ENCODE data around the gene NR2C1. TPM values are rescaled to one million over a fixed set of nuclear protein-coding genes. Genes with fewer than 3 reads are reported as not detected.
"Not testable (repeated sequence)": the region's sequence is repeated elsewhere in the genome, so short reads cannot be mapped to it uniquely, and the experiment has no call there.

Gene NR2C1
- polyA plus RNA-seq, 2 donors, result 10.1 to 28.7 TPM

DNA sequence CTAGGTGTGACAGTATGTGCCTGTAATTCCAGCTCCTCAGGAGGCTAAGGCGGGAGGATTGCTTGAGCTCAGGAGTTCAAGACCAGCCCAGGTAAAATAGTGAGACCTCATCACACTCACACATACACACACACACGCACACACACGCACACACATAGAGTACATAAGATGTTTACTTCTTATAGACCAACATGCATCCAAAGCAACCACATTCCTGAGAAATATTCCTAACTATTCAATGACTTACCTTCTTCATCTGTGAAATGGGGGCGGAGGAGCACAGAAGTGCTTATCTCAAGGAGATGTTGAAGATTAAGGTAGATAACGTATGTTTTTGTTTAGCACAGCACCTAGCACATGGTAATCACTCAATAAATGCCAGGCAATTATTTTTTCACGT, 76.4 kb downstream of the NR2C1 start:
- 94 to 95% methylated on average over 6 of the region's 6 CpGs for WGBS, 2 donors
- Histone ChIP-seq H3K4me3 (ENCODE audit: low read depth in 1 of 2, low read length in 2 of 2) (no peak overlapping the region), H3K9me3 (ENCODE audit: control insufficient read depth in 2 of 2, insufficient read depth in 1 of 2, low read depth in 1 of 2, low read length in 1 of 2) (no peaks in the 10 kb centered on the region), H3K36me3 (ENCODE audit: control insufficient read depth in 2 of 2, insufficient read depth in 2 of 2, low read length in 1 of 2) (peaks cover 0 to 8% of the 10 kb centered on the region in 2 donors), H3K4me1 (ENCODE audit: control insufficient read depth in 2 of 2, insufficient read depth in 2 of 2, low read length in 1 of 2) (no peaks in the 10 kb centered on the region), H3K27me3 (ENCODE audit: control insufficient read depth in 1 of 2, insufficient read depth in 2 of 2, low read length in 2 of 2) (no peaks in the 10 kb centered on the region), H3K27ac (ENCODE audit: low read depth in 2 of 2, low read length in 1 of 2) (no peak overlapping the region)

DNA sequence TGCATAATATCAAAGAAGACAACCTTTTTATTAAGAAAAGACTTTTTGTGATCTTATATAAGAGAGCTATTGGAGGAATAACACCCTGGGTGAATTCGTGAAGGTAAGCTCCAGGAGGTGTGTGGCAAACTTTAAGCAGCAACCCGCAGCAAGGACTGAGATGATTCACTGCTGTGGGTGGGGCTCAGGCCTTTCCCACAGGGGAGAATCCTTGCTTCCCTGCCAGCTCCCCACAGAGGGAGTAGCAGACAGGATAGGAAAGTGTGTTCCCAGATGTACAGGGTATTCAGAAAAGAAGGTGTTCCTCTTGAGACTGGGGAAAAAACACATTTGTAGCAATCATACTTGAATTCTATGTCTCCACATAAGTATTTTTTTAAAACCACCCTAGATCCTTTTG, 79.1 kb downstream of the NR2C1 start:
- Histone ChIP-seq H3K27ac (ENCODE audit: low read depth in 2 of 2, low read length in 1 of 2) (no peak overlapping the region), H3K9me3 (ENCODE audit: control insufficient read depth in 2 of 2, insufficient read depth in 1 of 2, low read depth in 1 of 2, low read length in 1 of 2) (no peaks in the 10 kb centered on the region), H3K4me3 (ENCODE audit: low read depth in 1 of 2, low read length in 2 of 2) (no peak overlapping the region), H3K27me3 (ENCODE audit: control insufficient read depth in 1 of 2, insufficient read depth in 2 of 2, low read length in 2 of 2) (no peaks in the 10 kb centered on the region), H3K36me3 (ENCODE audit: control insufficient read depth in 2 of 2, insufficient read depth in 2 of 2, low read length in 1 of 2) (peaks cover 0 to 8% of the 10 kb centered on the region in 2 donors), H3K4me1 (ENCODE audit: control insufficient read depth in 2 of 2, insufficient read depth in 2 of 2, low read length in 1 of 2) (no peaks in the 10 kb centered on the region)
- WGBS, 2 donors, result 54 to 58% methylated on average over 2 of the region's 2 CpGs

DNA sequence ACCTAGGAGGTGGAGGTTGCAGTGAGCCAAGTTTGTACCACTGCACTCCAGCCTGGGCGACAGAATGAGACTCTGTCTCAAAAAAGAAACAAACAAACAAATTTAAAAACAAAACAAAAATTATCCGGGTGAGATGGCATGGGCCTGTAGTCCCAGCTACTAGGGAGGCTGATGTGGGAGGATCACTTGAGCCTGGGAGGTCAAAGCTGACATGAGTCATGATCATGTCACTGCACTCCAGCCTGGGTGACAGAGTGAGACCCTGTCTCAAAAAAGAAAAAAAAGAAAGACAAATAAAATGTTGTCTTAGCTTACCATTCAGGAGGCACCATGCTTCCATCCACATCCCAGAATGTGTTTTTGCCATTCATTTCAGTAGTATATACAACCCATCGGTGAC, 79.6 kb downstream of the NR2C1 start:
- WGBS, 2 donors, result 79 to 83% methylated on average over 3 of the region's 3 CpGs
- not testable (repeated sequence) for H3K9me3 ChIP-seq (ENCODE audit: control insufficient read depth in 2 of 2, insufficient read depth in 1 of 2, low read depth in 1 of 2, low read length in 1 of 2); H3K4me1 ChIP-seq (ENCODE audit: control insufficient read depth in 2 of 2, insufficient read depth in 2 of 2, low read length in 1 of 2); H3K27me3 ChIP-seq (ENCODE audit: control insufficient read depth in 1 of 2, insufficient read depth in 2 of 2, low read length in 2 of 2); H3K36me3 ChIP-seq (ENCODE audit: control insufficient read depth in 2 of 2, insufficient read depth in 2 of 2, low read length in 1 of 2); H3K27ac ChIP-seq (ENCODE audit: low read depth in 2 of 2, low read length in 1 of 2); H3K4me3 ChIP-seq (ENCODE audit: low read depth in 1 of 2, low read length in 2 of 2)

DNA sequence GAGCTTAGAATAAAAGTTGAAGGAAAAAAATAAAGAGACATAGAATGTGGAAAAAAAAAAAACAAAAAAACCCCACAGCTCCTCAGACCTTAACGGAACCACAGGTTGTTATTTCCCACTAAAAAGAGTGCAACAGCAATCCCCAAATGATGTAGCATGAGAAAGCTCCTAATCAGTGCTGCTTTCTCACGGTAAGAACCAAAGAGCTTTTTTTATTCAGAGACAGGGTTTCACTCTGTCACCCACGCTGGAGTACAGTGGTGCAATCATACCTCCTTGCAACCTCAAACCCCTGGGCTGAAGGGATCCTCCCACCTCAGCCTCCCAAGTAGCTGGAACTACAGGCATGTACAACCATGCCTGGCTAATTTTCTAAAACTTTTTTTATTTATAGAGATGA, 83.2 kb downstream of the NR2C1 start:
- Histone ChIP-seq H3K27me3 (ENCODE audit: control insufficient read depth in 1 of 2, insufficient read depth in 2 of 2, low read length in 2 of 2) (no peaks in the 10 kb centered on the region), H3K4me1 (ENCODE audit: control insufficient read depth in 2 of 2, insufficient read depth in 2 of 2, low read length in 1 of 2) (no peaks in the 10 kb centered on the region), H3K4me3 (ENCODE audit: low read depth in 1 of 2, low read length in 2 of 2) (no peak overlapping the region), H3K27ac (ENCODE audit: low read depth in 2 of 2, low read length in 1 of 2) (no peak overlapping the region), H3K36me3 (ENCODE audit: control insufficient read depth in 2 of 2, insufficient read depth in 2 of 2, low read length in 1 of 2) (peaks cover 0 to 8% of the 10 kb centered on the region in 2 donors), H3K9me3 (ENCODE audit: control insufficient read depth in 2 of 2, insufficient read depth in 1 of 2, low read depth in 1 of 2, low read length in 1 of 2) (no peaks in the 10 kb centered on the region)
- 87 to 92% methylated on average over 3 of the region's 3 CpGs for WGBS, 2 donors

DNA sequence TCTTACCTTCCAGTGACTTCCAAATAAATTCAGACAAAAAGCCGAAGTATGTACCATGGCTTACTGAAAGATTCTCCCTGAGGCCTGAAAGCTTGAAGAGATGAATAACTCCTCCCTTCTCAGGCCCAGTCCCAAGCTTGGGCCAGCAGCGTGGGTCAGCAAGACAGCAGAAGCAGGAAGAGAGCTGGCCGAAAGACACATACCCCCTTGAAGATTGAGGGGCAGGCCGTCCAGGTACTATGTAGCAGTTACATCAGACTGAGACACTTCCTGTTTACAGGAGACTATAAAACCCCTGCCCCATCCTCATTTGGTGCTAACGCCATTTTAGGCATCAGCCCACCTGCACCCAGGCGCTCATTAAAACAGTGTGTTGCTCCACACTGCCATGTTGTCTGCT, 84.9 kb downstream of the NR2C1 start:
- H3K27ac ChIP-seq (ENCODE audit: low read depth in 2 of 2, low read length in 1 of 2), result no peak overlapping the region
- no peak overlapping the region for H3K4me3 ChIP-seq (ENCODE audit: low read depth in 1 of 2, low read length in 2 of 2)
- H3K4me1 ChIP-seq (ENCODE audit: control insufficient read depth in 2 of 2, insufficient read depth in 2 of 2, low read length in 1 of 2), result no peaks in the 10 kb centered on the region
- H3K27me3 ChIP-seq (ENCODE audit: control insufficient read depth in 1 of 2, insufficient read depth in 2 of 2, low read length in 2 of 2), result no peaks in the 10 kb centered on the region
- 74 to 82% methylated on average over 6 of the region's 6 CpGs for WGBS, 2 donors
- H3K36me3 ChIP-seq (ENCODE audit: control insufficient read depth in 2 of 2, insufficient read depth in 2 of 2, low read length in 1 of 2), result peaks cover 2 to 8% of the 10 kb centered on the region in 2 donors
- H3K9me3 ChIP-seq (ENCODE audit: control insufficient read depth in 2 of 2, insufficient read depth in 1 of 2, low read depth in 1 of 2, low read length in 1 of 2), result no peaks in the 10 kb centered on the region

DNA sequence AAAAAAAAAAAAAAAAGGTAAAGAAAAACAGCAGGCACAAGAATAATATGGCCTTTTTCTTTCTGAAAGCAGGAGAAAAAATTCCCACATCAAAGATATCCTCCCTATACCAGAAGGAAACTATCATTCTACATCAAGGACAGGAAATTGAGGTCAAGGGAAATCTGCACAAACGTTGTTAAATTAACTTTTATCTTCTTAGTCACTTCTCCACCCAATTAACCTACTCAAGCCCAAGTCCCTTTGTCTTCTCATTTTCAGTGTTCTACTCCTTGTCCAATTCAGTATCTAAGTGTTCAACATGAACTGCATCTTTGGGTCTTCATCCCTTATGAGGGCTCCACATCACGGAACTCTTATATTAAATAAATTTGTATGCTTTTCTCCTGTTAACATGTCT, 85.6 kb downstream of the NR2C1 start:
- Histone ChIP-seq H3K36me3 (ENCODE audit: control insufficient read depth in 2 of 2, insufficient read depth in 2 of 2, low read length in 1 of 2) (peaks cover 4 to 6% of the 10 kb centered on the region in 2 donors), H3K4me1 (ENCODE audit: control insufficient read depth in 2 of 2, insufficient read depth in 2 of 2, low read length in 1 of 2) (no peaks in the 10 kb centered on the region), H3K27ac (ENCODE audit: low read depth in 2 of 2, low read length in 1 of 2) (no peak overlapping the region), H3K9me3 (ENCODE audit: control insufficient read depth in 2 of 2, insufficient read depth in 1 of 2, low read depth in 1 of 2, low read length in 1 of 2) (no peaks in the 10 kb centered on the region), H3K27me3 (ENCODE audit: control insufficient read depth in 1 of 2, insufficient read depth in 2 of 2, low read length in 2 of 2) (no peaks in the 10 kb centered on the region), H3K4me3 (ENCODE audit: low read depth in 1 of 2, low read length in 2 of 2) (no peak overlapping the region)
- WGBS, 2 donors, result 53 to 65% methylated on average over 2 of the region's 2 CpGs

DNA sequence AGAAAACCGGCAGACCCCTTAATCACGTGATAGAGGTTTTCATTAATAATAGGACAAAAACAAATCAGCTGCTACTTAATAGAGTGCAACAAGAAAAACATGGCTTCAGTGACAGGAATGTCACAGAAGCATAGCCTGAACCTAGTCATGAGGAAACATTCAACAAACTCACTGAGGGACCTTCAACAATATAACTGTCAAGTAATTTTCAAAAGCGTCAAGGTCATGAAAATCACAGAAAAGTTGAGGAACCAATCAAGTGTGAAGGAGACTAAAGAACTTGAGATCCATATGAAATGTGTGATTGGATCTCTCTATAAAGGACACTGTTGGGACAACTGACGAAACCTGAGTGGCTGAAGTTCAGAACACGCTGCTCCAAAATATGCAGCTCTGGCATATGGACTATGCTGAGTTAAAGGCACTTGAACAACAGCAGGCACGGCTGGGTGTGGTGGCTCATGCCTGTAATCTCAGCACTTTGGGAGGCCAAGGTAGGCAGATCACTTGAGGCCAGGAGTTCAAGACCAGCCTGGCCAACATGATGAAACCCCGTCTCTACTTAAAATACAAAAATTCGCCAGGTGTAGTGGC, 86.2 kb downstream of the NR2C1 start:
- no peak overlapping the region for H3K4me3 ChIP-seq (ENCODE audit: low read depth in 1 of 2, low read length in 2 of 2)
- no peaks in the 10 kb centered on the region for H3K9me3 ChIP-seq (ENCODE audit: control insufficient read depth in 2 of 2, insufficient read depth in 1 of 2, low read depth in 1 of 2, low read length in 1 of 2)
- no peaks in the 10 kb centered on the region for H3K4me1 ChIP-seq (ENCODE audit: control insufficient read depth in 2 of 2, insufficient read depth in 2 of 2, low read length in 1 of 2)
- no peak overlapping the region for H3K27ac ChIP-seq (ENCODE audit: low read depth in 2 of 2, low read length in 1 of 2)
- 90 to 92% methylated on average over 8 of the region's 8 CpGs for WGBS, 2 donors
- H3K27me3 ChIP-seq (ENCODE audit: control insufficient read depth in 1 of 2, insufficient read depth in 2 of 2, low read length in 2 of 2), result no peaks in the 10 kb centered on the region
- peaks cover 0 to 4% of the 10 kb centered on the region in 2 donors for H3K36me3 ChIP-seq (ENCODE audit: control insufficient read depth in 2 of 2, insufficient read depth in 2 of 2, low read length in 1 of 2)

DNA sequence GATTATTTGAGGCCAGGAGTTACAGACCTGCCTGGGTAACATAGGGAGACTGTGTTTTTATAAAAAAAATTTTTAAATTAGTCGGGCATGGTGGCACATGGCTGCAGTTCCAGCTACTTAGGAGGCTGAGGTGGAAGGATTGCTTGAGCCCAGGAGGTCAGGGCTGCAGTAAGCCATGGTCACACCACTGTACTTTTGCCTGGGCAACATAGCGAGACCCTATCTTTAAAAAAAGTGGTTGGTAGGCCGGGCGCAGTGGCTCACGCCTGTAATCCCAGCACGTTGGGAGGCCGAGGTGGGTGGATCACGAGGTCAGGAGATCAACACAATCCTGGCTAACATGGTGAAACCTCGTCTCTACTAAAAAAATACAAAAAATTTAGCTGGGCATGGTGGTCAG, 88.3 kb downstream of the NR2C1 start:
- not testable (repeated sequence) for H3K4me3 ChIP-seq (ENCODE audit: low read depth in 1 of 2, low read length in 2 of 2); H3K27ac ChIP-seq (ENCODE audit: low read depth in 2 of 2, low read length in 1 of 2); H3K9me3 ChIP-seq (ENCODE audit: control insufficient read depth in 2 of 2, insufficient read depth in 1 of 2, low read depth in 1 of 2, low read length in 1 of 2); H3K27me3 ChIP-seq (ENCODE audit: control insufficient read depth in 1 of 2, insufficient read depth in 2 of 2, low read length in 2 of 2); H3K4me1 ChIP-seq (ENCODE audit: control insufficient read depth in 2 of 2, insufficient read depth in 2 of 2, low read length in 1 of 2); H3K36me3 ChIP-seq (ENCODE audit: control insufficient read depth in 2 of 2, insufficient read depth in 2 of 2, low read length in 1 of 2)
- 85 to 87% methylated on average over 9 of the region's 9 CpGs for WGBS, 2 donors

DNA sequence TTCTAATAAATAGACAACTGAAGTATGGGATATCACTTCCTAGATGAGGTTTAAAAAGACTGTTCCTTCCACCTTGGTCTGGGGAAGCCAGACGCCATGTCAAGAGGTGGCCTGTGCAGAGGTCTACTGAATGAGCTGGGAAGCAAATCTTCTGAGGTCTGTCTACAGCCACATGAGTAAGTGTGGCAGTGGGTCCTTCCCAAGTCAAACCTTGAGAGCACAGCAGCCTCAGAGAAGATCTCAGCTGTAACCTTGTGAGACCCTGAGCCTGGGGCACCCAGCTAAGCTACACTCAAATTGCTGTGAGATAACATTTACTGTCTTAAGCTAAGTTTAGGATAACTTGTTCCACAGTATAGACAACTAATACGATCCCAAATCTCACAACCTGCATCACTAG, 90.1 kb downstream of the NR2C1 start:
- no peaks in the 10 kb centered on the region for H3K27me3 ChIP-seq (ENCODE audit: control insufficient read depth in 1 of 2, insufficient read depth in 2 of 2, low read length in 2 of 2)
- H3K36me3 ChIP-seq (ENCODE audit: control insufficient read depth in 2 of 2, insufficient read depth in 2 of 2, low read length in 1 of 2), result peaks cover 0 to 4% of the 10 kb centered on the region in 2 donors
- H3K27ac ChIP-seq (ENCODE audit: low read depth in 2 of 2, low read length in 1 of 2), result no peak overlapping the region
- H3K4me3 ChIP-seq (ENCODE audit: low read depth in 1 of 2, low read length in 2 of 2), result no peak overlapping the region
- no peaks in the 10 kb centered on the region for H3K9me3 ChIP-seq (ENCODE audit: control insufficient read depth in 2 of 2, insufficient read depth in 1 of 2, low read depth in 1 of 2, low read length in 1 of 2)
- H3K4me1 ChIP-seq (ENCODE audit: control insufficient read depth in 2 of 2, insufficient read depth in 2 of 2, low read length in 1 of 2), result no peaks in the 10 kb centered on the region
- 98 to 100% methylated on average over 2 of the region's 2 CpGs for WGBS, 2 donors

DNA sequence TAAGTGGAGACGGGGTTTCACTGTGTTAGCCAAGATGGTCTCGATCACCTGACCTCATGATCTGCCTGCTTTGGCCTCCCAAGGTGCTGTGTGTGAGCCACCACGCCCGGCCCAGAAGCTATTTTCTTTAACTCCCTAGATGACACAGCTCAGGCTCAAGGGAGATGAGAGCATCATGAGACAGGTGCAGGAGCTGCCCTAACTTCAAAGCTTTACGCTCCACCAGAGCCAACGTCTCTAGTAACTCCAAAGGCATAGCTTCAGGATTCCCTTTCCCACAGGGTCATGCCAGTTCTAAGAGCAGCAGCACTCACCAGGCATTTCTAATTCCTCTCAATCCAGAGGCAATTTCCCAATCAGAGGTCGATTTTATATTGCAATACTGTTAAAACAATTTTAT, 91.0 kb downstream of the NR2C1 start:
- H3K36me3 ChIP-seq (ENCODE audit: control insufficient read depth in 2 of 2, insufficient read depth in 2 of 2, low read length in 1 of 2), result peaks cover 0 to 4% of the 10 kb centered on the region in 2 donors
- H3K27ac ChIP-seq (ENCODE audit: low read depth in 2 of 2, low read length in 1 of 2), result no peak overlapping the region
- no peaks in the 10 kb centered on the region for H3K27me3 ChIP-seq (ENCODE audit: control insufficient read depth in 1 of 2, insufficient read depth in 2 of 2, low read length in 2 of 2)
- peaks cover 0 to 3% of the 10 kb centered on the region in 2 donors for H3K4me1 ChIP-seq (ENCODE audit: control insufficient read depth in 2 of 2, insufficient read depth in 2 of 2, low read length in 1 of 2)
- H3K4me3 ChIP-seq (ENCODE audit: low read depth in 1 of 2, low read length in 2 of 2), result no peak overlapping the region
- 68 to 77% methylated on average over 7 of the region's 7 CpGs for WGBS, 2 donors
- H3K9me3 ChIP-seq (ENCODE audit: control insufficient read depth in 2 of 2, insufficient read depth in 1 of 2, low read depth in 1 of 2, low read length in 1 of 2), result no peaks in the 10 kb centered on the region

Data from esophagus (tissue), 2 donors.